Stimulated activated CD8-positive, alpha-beta memory T cell treated with anti-CD3 and anti-CD28 coated beads, Interleukin-7, amount 100 ng/mL, for 4 hours (primary cell): Measurements from ENCODE around the gene KRT8.
"Not testable (repeated sequence)": the region's sequence is repeated elsewhere in the genome, so short reads cannot be mapped to it uniquely, and the experiment has no call there.

ENCODE experiments used
- DNase-seq, 2 donors: peaks; one replicate each; pipeline ENCODE4 v3.0.0-alpha.2; 2020; ENCODE audit warnings: low read depth in 2 of 2

Gene KRT8

GRCh38 chr12:52874573-52875435 lies 30.1 kb downstream of the KRT8 start:
- no peak for DNase-seq

- DNase-seq, result peak; percentile 37 to 52
These were observed 30.9 kb downstream of the KRT8 start for GRCh38 chr12:52873832-52874572.

DNA sequence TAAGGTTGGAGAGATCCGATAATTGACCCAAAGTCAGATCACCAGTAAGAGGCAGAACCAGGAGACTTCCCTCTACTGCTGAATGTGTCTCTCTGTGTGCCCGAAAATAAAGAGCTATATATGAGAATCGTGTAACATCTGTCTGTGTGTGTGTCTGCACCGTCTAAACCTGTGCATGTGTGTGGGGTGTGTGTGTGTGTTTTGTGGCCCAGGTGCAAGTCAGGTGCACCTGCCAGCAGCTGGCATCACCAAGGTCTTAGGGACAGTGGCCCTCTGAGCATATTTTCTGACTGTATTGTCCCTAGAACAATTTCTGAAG lies 31.4 kb downstream of the KRT8 start:
- no peak for DNase-seq

GRCh38 chr12:52872644-52873389 lies 32.1 kb downstream of the KRT8 start:
- no peak for DNase-seq

DNA sequence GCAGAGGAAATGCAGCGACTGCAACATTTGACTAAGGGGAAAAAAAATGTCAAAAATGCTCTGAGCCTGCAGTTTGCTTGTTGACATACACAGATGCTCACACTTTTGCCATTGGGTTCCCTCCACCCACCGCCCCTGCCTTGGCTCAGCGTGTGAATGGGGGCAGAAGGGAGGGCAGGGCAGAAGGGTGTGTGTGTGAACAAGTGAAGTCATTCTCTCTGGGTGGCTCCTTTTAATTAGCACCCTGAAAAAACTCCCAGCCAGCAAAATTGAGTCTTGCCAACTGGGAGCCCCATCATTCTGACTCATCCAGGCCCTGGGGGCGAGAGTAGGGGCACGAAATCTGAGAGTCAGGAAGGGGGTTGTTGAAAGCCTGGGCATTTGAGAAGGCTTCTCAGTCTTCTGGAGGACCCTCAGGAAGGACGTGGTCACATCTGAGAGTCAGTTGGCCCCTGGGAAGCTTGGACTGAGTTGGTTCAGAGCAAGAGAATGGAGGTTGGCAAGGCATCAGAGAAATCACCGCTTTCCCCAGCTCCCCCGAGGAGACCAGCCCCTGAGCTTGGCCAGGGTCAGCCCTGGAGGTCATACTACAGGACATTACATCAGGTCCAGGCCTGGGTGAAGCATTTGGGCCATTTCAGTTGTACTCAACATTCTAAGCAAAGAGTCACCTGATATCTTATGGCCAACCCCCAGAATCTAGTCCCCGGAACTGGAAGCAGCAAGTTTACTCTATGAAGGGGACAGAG lies 33.4 kb downstream of the KRT8 start:
- DNase-seq, result no peak

DNA sequence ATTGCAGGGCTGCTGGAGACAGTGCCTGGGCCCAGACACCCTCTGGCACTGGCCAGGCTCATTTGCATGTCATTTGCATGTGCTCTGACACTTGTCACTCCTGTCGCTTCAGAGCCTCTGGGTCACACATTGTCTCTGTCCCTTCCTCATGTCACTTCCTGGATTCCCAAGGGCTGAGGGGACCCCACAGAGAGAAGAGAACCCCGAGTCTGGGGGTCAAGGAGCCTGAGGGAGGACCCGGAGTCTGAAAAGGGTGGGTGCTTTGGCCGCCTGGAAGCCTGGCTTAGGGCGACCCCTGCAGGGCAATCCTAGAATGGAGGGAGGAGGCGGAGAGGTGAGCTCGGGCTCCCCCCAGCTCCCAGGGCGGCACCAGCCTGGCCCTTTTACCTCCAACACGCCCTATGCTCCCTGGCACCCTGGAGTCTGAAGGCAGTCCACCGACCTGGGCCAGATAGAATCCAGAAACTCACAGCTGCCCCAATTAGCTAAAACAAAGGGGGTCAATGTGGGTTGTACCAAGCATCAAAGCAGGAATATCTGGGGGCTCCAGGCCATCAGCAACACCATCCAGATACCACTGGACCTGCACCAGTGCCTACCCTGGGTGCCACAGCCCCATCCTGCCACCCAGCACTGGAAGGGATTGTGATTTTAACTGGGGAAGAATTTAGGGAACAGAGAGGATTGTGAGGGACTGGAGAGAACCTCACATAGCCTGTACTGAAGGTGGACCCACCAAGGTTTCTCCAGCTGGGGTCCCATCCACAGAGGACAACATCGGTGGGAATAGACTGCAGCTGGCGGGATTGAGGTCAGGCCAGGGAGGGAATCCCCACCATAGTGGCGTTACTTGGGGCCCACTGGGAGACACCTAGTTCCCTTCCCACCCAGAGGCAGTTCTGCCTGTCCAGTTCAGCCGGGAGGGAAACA lies 34.2 kb downstream of the KRT8 start:
- DNase-seq, result peak; percentile 52 to 58

- DNase-seq, result peak; percentile 34 to 37
These were observed 37.2 kb downstream of the KRT8 start for GRCh38 chr12:52867642-52868041.

DNA sequence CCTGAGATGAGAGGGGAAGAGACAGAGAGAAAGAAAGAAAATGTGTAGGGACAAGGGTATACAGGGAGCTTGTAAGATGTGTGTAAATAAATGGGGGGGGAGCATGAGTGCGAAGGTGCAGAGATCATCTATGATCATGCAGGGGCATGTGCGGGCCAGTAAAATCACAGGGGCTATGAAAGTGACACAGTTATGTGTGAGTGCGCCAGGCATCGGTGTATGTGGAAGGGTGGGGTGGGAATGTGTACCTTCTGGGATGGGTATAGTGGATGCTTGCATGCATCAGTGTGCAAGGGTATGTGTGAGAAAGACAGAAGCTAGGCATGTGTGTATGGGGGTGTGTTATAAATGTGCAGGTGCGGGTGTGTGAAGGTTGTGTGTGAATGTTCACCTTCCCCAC lies 37.7 kb downstream of the KRT8 start:
- DNase-seq, result no peak

- no peak for DNase-seq
These were observed 39.6 kb downstream of the KRT8 start for GRCh38 chr12:52865090-52865944.

GRCh38 chr12:52862023-52862422 lies 42.9 kb downstream of the KRT8 start:
- DNase-seq, result no peak

- no peak for DNase-seq
These were observed 43.4 kb downstream of the KRT8 start for GRCh38 chr12:52861511-52861910.

DNA sequence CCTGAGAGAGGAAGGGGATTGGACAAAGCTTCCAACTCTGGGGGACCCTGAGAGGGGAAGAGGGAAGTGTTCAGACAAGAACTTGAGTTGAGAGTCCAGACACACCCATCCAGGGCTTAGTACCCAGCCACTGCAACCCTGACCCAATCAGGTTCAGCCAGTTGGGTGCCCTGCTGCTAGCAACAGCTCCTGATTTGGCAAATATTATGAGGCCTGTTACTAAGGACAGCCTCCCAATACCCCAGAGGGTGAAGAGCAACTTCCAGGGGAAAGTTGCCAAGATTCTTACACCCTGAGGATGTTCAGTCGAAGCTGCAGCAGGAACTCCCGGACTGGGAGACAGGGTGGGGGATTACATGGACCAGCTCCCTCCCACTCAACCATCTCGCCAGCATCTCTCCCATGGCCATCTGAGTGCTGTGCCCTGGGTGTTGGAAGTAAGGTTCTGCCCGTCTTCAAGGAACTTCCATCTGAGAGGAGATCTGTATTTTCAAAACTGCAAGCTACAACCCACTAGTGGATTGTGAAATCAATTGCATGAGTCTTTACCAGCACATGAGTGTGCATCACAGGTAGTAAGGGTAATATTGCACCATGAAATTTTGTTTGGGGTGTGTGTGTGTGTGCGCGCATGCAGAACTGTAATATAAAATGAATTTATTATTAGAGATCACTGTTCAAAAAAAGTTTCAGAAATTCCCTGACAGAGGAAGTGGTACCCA lies 44.6 kb downstream of the KRT8 start:
- no peak for DNase-seq

- DNase-seq, result no peak
These were observed 47.4 kb downstream of the KRT8 start for GRCh38 chr12:52857500-52857899.

DNA sequence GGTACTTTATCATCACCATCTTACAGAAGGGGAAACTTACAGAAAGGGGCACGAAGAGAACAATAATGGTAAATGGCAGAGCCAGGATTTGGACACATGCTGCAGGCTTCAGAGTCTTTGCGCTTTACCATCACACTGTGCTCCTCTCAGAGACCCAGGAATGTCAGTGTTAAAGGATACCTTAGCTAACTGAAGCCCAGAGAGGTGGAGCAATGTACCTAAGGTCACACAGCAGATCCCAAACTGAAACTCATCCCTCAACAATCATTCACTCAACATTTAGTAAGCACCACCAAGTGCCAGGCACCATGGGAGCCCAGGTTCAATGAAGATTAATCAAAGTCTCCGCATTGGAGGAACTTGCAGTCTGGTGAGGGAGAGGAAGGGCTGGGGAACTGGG lies 48.1 kb downstream of the KRT8 start:
- no peak for DNase-seq

DNA sequence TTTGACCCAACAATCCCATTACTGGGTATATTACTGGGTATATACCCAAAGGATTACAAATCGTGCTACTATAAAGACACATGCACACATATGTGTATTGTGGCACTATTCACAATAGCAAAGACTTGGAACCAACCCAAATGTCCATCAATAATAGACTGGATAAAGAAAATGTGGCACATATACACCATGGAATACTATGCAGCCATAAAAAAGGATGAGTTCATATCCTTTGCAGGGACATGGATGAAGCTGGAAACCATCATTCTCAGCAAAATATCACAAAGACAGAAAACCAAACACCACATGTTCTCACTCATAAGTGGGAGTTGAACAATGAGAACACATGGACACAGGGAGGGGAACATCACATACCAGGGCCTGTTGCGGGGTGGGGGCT lies 48.8 kb downstream of the KRT8 start:
- not testable (repeated sequence) for DNase-seq

- no peak for DNase-seq
These were observed 53.1 kb downstream of the KRT8 start for GRCh38 chr12:52851787-52852186.

DNA sequence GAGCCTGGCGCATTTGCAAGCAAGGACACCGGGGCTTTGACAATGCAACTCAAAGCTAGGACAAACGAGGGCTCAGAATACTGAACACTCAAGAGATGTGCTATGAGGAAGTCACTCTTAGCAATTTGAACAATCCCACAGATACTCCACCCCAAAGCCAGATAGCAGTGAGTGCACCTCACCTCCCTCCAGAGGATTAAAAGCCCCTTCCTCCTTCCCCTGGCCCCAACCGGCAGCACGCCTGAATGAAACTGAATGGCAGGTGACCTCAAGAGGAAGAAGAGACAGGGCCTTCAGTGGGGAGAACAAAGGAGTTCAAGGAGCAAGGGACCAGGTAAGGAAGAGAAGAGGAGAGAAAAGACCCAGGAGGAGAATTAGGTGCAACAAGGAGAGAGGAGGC lies 54.2 kb downstream of the KRT8 start:
- no peak for DNase-seq

DNA sequence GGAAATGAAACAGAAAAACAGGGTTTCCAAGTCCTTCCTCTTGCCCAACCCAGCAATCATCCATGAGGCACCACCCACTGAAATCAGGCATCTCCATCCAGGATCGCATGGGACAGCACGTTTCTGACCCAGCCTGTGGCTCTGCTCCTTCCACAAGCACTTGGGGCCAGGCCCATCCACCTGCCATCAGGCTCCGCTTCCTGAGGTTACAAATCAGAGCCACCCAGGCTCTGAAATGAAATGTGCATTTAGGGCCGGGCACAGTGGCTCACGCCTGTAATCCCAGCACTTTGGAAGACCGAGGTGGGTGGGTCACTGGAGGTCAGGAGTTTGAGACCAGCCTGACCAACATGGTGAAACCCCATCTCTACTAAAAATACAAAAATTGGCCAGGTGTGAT lies 55.4 kb downstream of the KRT8 start:
- no peak for DNase-seq

DNA sequence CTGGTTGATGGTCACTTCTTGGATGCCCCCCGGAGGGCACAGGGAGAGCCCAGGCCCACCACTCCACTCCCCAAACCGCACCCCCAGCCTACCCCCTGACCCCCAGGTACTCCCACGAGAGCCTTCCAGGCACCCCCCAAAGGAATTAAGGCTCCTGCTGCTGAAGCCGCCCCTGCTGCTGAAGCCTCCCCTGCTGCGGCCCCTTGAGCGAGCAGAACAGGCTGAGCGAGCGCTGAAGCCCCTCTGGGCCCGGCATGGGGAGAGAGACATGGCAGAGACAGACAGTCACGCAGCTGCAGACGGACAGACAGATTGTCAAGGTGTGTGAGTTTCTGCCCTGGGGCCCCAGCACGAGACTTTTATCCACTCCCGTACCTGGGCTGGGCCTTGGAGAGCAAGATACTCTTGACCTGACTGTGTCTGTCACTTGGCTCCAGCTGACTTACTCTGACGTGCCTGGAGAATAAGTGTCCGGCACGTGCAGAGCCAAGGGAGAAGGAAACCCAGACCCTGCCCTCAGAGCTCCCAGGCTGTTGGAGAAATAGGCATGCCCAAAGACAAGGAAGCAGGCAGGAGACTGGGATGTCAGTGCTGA lies 56.1 kb downstream of the KRT8 start, which contains the start of gene KRT78:
Gene KRT78, minus strand, starts transcription at position 334 of the 595 bp plus-strand sequence. Its CDS starts 64 bp downstream, at position 270.
- DNase-seq, result no peak
